HG03108 (cell line): ENCODE results near the gene PPP1R3G.
"Not testable (repeated sequence)": the region's sequence is repeated elsewhere in the genome, so short reads cannot be mapped to it uniquely, and the experiment has no call there.

Experiments
- ATAC-seq: cut with Tn5 transposase; IDR thresholded peaks from one replicate; pipeline ENCODE4 v1.9.1; 2021; ENCODE audit warnings: moderate library complexity; ENCODE audit not compliant: unreplicated experiment

PPP1R3G gene

DNA sequence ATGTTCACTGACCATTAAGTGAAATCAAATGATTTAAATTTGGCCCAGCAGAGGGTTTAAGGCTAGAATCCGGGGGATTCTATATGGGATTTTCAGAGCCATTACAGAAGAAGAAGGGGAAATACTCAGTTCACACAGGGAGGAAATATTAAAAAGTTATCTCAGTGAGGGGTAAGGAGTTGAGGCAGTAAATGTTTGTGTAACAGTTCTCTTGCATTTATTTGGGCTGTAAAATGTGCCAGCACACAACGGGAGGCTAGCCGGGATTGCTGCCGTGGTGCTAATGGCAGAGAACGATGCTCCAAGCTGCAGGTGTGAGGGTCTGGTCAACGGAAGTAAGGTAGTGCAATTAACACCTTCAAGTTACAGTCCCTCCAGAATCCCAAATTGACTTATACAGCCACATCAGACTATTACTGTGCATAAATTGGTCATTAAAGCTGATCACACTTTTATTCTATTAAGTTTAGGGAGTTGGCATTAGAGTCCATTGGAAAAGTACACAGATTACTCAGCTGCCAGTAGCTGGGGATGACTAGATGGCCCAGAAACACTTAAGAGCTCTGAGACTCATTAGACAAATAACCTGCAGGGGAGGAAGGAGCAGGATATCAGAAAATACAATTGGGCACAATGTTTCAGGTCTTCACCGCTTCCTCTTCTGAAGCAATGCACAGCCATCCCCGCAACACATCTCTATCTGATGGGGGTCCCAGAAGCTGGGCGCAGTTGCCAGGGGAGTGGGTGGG lies 31.3 kb downstream of the PPP1R3G start:
- ATAC-seq: no peak

DNA sequence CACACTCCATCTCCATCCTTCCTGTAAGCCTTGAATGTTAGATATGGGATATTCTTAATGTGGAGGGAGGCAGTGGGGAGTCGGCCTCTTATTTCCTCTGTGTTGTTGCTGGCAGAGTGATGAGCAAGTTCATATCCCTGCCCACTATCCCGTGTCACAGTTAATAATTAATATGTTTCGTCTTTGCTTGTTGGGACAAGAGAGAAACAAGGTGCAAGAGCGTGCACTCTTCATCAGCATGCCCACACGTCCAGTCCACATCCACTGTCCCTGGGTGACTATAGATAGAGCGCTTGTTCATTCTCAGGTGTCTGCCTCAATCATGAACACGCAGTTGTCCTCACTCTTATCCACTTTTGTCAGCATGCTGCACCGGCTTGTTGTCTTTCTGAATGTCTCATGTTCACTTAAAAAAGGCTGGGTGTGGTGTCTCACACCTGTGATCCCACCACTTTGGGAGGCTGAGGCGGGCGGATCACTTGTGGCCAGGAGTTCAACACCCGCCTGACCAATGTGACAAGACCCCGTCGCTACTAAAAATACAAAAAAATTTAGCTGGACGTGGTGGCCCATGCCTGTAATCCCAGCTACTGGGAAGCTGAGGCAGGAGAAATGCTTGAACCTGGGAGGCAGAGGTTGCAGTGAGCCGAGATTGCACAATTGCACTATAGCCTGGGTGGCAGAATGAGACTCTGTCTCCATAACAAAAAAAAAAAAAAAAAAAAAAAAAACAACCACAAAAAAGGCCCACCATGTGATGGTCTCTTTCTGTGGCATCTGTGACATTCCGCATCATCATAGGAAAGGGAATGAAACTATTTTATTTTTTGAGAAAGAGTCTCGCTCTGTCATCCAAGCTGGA lies 34.2 kb downstream of the PPP1R3G start:
- no peak for ATAC-seq

DNA sequence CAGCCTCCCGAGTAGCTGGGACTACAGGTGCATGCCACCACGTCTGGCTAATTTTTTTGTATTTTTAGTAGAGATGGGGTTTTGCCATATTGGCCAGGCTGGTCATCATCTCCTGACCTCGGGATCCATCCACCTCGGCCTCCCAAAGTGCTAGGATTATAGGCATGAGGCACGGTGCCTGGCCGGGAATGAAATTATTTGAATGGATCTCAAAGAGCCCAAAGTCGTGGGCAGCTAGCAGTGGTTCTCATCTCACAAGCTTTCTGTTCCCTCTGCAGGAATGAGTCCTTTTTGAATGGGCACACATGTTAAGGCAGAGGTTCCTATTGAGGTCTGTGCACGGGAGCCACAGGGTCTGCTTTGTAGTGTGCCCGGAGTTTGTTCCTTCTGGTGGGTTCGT lies 34.9 kb downstream of the PPP1R3G start:
- no peak for ATAC-seq

DNA sequence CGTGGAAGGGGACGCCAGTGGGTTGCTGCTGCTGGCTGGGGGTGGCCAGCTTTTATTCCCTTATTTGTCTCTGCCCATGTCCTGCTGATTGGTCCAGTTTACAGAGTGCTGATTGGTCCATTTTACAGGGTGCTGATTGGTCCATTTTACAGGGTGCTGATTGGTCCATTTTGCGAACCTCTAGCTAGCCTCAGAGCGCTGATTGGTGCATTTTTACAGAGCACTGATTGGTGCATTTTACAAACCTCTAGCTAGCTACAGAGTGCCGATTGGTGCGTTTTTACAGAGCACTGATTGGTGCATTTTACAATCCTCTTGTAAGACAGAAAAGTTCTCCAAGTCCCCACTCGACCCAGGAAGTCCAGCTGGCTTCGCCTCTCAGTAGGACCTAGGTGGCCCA lies 35.4 kb downstream of the PPP1R3G start:
- not testable (repeated sequence) for ATAC-seq

DNA sequence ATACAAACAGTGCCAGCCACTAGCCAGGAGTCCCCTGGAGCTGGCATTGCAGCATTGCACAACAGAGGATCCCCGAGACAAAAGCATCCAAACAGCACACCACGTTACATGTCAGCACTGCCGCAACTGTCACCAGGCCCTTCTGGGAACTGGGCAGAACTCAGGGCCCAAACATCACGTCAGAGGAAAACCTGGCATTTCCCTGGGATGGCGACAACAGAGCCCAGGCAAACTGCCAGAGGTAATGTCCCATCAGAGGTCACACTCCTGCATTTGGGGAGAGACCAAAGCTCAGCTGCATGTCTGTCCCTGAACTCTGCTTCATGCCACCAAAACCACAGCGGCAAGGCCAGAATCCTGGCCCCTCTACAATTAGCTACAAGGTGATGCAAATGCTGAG lies 36.3 kb downstream of the PPP1R3G start:
- ATAC-seq: no peak

DNA sequence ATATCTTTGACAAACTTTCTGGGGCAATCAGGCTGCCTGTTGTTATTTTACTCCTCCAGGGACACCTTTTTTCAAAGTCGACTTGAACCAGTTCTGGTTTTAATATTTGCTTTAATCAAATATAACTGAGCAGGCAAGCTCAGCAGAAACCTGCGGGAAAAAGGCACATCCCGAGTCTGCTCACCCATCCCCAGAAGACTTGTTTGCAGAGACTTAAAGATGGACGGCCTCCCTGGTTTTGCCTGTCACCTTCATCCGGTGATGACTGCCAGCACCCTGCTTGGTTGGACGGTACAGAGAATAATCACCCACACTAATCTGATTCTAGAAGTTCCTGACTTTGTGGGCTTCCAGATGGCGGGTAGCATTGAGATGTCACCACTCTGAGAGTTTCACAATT lies 36.8 kb downstream of the PPP1R3G start:
- no peak for ATAC-seq

DNA sequence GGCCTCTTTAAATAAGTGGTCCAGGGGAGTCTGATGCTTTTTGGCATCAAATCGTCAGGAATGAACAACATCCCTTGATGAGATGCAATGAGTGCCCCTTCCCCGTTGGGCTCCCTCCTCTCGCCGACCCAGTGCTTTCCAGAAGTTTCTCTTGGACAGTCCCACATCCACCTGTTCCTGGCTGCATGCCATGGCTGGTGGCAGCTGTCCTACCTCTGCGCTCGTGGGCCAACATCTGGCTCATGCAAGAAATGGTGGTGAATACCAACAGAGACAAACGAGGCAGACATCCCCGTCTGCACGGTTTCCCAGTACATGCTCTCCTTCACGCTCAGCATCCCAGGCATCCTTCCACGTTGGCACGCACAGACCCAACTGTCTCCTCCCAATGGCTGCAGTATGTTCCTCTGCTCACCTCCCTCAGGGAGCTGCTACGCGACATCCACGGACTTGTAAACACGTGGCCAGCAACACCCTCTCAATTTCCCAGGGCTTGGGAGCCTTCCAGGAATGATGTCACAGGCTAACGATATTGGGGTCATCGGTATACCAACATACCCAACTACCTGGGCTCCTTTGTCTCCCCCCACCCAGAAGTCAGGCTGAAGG lies 37.5 kb downstream of the PPP1R3G start:
- ATAC-seq: no peak

DNA sequence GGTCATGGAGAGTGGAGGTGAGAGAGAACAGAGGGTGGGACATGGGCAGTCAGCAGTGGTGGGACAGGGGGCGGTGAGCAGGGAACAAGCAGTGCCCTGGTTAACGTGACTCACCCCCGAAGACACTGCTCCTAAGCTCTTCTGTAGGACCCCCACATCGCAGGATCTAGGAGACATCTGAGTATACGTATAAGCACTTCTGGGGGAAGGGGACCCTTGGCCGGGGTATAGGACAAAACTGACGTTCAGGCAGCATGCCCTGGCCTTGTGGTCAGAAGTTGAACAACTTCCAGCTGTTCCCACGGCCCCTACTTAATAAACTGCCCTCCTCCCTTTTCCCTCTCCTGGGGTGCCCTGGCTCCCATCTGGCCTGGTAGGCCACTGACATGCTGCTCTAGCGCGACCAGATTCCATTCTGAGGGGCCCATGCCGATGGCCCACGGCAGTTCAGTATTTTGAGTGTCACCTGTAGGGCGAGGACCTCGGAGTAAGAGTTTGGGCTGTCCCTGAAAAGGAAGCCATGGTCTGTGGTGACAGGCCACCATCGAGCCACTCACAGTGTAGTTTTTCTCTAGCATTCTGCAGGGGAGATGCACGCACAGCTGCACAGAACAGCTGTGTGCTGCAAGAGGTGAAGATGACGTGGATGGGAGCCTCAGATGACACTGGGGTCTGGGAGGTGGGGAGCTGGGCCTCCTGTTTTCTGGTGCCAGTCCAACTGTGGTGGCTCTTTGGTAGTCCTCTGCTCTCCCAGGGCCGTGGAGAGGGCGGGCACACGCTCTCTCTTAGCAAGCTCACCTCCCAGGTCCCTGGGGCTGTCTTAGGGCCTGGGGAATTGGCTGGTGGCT lies 38.4 kb downstream of the PPP1R3G start:
- ATAC-seq: no peak

DNA sequence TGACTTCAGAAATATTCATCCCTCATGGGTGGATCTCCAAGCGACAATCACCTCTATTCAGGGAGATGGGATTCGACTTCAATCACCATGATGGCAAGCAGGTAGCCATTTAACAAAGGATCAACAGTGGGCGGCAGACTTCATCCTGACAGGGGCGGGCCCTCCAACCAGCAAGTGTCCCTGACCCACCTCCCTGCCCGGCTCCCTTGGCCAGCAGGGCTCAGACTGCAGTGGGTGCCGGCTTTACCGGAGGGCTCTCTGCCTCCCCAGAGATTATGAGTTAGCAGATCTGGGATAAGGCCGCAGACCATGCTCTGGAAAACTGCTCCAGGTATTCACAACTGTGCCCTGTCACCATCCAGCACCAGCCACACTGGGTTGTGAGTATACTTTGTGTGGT lies 39.4 kb downstream of the PPP1R3G start:
- no peak for ATAC-seq

DNA sequence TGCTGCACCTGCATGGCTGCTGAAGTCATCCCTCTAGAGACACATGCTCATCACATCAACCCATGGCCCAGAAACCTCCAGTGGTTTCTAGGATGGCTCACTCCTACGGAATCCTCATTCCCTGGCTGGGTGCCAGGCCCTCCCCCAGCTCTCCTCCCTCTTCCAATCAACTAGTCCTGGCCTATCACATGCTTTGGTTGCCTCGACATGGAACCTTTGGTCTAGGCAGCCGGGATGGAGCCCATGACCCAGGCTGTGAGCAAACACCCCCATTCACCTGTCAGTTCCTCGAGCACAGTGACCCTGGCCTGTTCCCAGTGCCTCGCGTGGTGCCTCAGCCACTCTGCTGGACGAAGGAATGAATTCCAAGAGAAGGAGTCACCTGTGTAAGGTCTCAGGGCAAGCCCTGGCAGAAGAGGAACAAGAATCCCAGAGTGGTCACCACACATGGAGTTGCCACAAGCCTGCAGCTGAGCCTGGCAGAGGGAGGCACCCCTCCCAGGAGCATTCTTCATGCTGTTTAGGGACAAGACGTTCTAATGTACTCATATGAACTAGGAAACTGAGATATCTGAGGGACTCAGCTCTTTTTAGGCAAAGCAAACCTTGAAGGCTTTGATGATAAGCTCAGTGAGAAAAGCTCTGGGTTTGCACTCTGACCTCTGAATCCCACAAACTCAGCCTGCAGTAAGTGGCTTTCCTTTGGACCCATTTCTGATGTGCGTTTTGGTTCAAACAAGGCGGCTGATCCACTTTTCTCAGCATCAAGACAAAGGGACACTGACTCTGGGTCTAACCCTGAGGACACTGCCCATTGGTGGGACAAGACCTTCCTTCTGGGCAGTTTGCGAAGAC lies 40.2 kb downstream of the PPP1R3G start:
- no peak for ATAC-seq

DNA sequence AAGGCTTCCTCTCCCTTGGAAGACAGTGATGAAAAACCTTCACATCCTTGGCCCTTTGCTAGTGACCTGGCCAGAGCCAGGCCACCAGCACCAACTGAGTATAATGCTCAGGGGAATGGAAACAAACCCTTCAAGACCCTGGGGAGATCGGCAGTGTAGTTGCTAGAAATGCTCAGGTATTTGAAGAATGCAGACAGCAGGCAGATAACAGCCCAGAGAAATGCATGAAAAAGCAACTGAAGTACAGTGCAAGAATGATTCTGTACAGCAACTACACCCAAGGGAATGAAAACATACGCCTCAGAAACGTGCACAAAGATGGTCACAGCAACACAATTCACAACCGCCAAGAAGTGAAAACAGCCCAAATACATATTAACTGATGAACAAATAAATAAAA lies 41.1 kb downstream of the PPP1R3G start:
- no peak for ATAC-seq

DNA sequence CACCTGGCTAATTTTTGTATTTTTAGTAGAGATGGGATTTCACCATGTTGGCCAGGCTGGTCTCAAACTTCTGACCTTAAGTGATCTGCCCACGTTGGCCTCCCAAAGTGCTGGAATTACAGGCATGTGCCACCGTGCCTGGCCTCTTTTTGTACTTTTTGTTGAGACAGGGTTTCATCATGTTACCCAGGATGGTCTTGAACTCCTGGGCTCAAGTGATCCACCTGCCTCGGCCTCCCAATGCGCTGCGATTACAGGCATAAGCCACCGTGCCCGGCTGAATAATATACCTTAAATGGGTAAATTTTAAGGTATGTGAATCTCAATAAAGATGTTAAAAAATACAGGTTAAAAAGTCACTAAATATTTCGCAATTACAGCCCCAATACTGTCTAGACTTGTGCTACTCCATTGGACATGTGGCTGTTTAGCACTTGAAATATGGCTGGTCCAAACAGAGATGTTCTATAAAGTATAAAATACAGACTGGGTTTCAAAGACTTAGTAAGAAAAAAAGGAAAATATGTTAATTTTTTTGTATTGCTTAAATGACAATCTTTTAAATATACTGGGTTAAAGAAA lies 42.1 kb downstream of the PPP1R3G start:
- no peak for ATAC-seq

DNA sequence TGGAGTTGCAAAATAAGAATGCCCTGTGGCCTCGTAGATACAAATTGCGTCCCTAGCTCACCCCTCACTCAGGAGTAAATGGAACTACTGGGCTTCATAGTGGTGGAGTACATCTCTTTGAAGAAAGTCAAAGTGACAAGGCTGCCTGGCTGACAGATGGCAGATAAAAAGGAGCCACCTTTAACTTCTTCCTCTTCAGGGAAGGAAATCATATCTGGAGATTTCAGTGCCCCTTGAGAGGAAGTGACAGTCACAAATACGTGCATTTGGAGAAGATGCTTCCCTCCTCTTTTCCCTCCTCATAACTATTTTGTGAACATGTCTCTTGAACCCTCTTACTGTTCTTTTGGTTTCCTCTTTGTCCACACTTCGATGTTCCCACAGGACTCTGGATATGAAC lies 43.2 kb downstream of the PPP1R3G start:
- no peak for ATAC-seq

DNA sequence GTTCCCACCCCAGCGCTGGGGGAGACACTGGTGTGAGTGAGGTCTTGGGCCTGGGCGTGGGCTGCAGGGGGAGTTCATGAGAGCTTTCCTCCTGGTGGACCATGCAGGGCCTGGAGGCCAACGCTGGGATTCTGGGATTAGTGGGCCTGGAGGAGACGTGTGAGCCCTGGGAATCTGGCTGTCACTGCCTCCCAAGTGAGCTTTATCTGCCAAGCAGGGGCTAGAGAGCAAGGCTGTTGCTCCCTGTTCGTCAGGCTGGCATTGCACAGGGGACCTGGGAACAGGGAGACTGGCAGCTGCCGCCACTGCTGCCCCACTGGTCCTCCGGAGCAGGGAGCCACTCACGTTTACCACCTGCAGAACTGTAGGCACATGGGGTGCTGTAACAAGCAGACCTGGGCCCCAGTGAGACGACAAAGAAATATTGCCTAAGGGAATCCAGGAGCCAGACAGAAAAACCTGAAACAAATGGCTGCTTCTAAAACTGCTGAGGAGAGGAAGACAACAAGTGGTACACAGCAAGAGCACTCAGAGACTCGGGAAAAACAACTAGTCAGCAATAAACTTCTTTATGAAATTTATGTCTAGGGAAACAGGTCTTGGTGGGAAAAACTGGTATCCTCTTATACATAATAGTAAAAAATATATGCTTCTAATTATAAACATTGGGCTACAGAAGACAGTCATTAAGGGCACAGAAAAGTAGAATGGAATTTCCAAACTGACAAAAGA lies 45.2 kb downstream of the PPP1R3G start:
- no peak for ATAC-seq

DNA sequence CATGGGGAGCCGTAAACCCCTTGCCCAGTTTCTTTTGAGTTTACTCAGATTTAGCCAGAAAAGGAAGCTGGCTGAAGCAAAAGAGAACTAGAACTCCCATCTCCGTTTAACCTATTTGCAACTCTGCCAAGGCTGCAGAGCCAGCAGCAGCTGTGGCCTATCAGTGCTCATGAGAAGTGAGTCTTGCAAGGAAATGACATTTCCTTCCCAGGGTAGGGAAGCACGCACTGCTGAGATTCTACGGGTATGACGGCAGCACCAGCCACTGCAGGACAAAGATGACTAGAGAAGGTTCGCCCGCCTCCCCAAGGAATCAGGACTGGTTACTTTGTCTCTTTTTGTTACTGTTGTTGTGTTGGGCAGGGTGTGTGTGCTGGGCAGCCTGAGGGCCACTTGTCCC lies 47.6 kb downstream of the PPP1R3G start:
- ATAC-seq: peak; percentile 93

DNA sequence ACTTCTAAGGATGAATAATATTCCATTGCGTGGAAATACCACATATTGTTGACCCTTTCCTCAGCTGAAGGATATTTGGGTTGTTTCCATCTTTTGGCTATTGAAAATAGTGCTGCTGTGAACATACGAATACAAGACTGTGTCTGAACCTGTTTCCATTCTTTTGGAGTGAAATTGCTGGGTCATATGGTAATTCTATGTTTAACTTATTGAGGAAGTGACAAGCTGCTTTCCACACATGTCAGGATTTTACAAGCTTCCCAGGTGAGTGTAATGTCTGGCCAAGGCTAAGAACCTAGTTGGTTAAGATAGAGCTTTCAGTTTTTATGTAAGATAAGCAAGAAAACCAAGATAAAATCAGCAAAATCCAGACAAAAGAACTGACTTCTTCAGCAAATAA lies 48.8 kb downstream of the PPP1R3G start:
- no peak for ATAC-seq

DNA sequence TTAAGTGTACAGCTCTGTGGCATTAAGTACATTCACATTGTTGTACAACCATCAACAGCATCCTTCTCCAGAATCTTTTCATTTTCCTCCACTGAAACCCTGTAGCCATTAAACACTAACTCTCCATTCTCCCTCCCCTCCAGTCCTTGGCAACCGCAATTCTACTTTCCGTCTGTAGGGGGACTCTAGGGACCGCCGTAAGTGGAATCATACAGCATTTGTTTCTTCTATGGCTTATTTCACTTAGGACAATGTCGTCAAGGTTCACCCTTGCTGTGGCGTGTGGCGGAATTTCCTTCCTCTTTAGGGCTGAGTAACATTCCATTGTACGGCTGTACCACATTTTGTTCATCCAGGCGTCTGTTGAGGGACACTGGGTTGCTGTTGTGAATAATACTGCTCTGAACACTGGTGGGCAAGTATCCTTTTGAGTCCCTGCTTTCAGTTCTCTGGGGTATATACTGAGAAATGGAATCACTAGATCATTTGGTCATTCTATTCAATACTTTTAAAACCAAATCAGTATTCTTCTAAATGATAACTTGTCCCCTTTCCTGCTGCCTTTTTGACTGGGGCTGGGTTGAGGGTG lies 50.7 kb downstream of the PPP1R3G start:
- ATAC-seq: no peak

DNA sequence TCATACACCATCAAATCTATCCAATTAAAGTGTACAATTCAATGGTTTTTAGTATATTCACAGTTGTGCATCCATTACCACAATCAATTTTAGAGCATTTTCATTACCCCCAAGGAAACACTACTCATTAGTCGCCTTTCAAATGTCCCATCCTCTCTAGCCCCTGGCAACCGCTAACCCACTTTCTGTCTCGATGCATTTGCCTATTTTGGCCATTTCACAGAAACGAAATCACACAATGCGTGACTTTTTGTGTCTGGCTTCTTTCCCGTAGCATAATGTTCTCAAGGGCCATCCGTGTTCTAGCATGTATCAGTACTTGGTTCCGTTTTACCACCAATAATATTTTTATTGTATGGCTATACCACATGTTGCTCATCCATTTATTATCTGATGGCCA lies 51.7 kb downstream of the PPP1R3G start:
- no peak for ATAC-seq
